HUES6 (cell line): ENCODE measurements around the gene OR4A47.
"Not testable (repeated sequence)": the region's sequence is repeated elsewhere in the genome, so short reads cannot be mapped to it uniquely, and the experiment has no call there.

ENCODE experiments used
- H3K27ac ChIP-seq: 2 replicates; pipeline ENCODE4 v1.7.0; 2013; ENCODE audit warnings: low read depth, mild to moderate bottlenecking, low read length, inconsistent platforms
- H3K27me3 ChIP-seq: 2 replicates; pipeline ENCODE4 v1.6.1; 2013; ENCODE audit warnings: low read length; ENCODE audit not compliant: control insufficient read depth, insufficient read depth
- H3K36me3 ChIP-seq: 2 replicates; pipeline ENCODE4 v1.6.1; 2013; ENCODE audit warnings: low read length; ENCODE audit not compliant: control insufficient read depth, insufficient read depth
- H3K4me1 ChIP-seq: 2 replicates; pipeline ENCODE4 v1.6.1; 2013; ENCODE audit warnings: low read length; ENCODE audit not compliant: control insufficient read depth, insufficient read depth
- H3K4me3 ChIP-seq: 2 replicates; pipeline ENCODE4 v1.5.1; 2013; ENCODE audit warnings: low read depth, low read length
- H3K9ac ChIP-seq: one replicate; pipeline ENCODE4 v1.6.1; 2013; ENCODE audit warnings: mild to moderate bottlenecking, low read length
- H3K9me3 ChIP-seq: 2 replicates; pipeline ENCODE4 v1.6.1; 2013; ENCODE audit warnings: low read depth, low read length; ENCODE audit not compliant: control insufficient read depth, insufficient read depth

Gene OR4A47

GRCh38 chr11:48488493-48488892, at the start of gene OR4A47:
Gene OR4A47 (plus strand): TSS chr11:48488793. CDS start chr11:48488793, 0 bp downstream.
- not testable (repeated sequence) for H3K36me3 ChIP-seq, H3K27ac ChIP-seq, H3K9ac ChIP-seq, H3K4me3 ChIP-seq, H3K27me3 ChIP-seq, H3K4me1 ChIP-seq
- H3K9me3 ChIP-seq, result peaks cover 19% of the 10 kb centered on the region; the same call in 1 of the 2 replicates

- not testable (repeated sequence) for H3K36me3 ChIP-seq, H3K4me3 ChIP-seq, H3K4me1 ChIP-seq, H3K27ac ChIP-seq, H3K27me3 ChIP-seq, H3K9ac ChIP-seq
- peaks cover 34% of the 10 kb centered on the region; the same call in 1 of the 2 replicates for H3K9me3 ChIP-seq
Measured at GRCh38 chr11:48455909-48456308, 32.7 kb upstream of the OR4A47 start.

GRCh38 chr11:48473966-48474365, 14.6 kb upstream of the OR4A47 start:
- H3K27ac ChIP-seq, H3K4me3 ChIP-seq, H3K36me3 ChIP-seq, H3K4me1 ChIP-seq, H3K27me3 ChIP-seq, H3K9ac ChIP-seq: not testable (repeated sequence)
- H3K9me3 ChIP-seq, result peaks cover 18% of the 10 kb centered on the region; the same call in 1 of the 2 replicates

GRCh38 chr11:48474703-48475102, 13.9 kb upstream of the OR4A47 start:
- H3K9me3 ChIP-seq, result peaks cover 18% of the 10 kb centered on the region; the same call in 1 of the 2 replicates
- H3K27me3 ChIP-seq, H3K27ac ChIP-seq, H3K4me3 ChIP-seq, H3K36me3 ChIP-seq, H3K4me1 ChIP-seq, H3K9ac ChIP-seq: not testable (repeated sequence)

GRCh38 chr11:48506169-48506568, 17.6 kb downstream of the OR4A47 start:
- not testable (repeated sequence) for H3K27me3 ChIP-seq, H3K36me3 ChIP-seq, H3K4me1 ChIP-seq, H3K27ac ChIP-seq, H3K9ac ChIP-seq, H3K4me3 ChIP-seq, H3K9me3 ChIP-seq

- H3K27ac ChIP-seq, result no peak overlapping the region
- H3K4me1 ChIP-seq, result no peaks in the 10 kb centered on the region
- H3K27me3 ChIP-seq, result no peaks in the 10 kb centered on the region; the same call in 1 of the 2 replicates
- H3K4me3 ChIP-seq, result no peak overlapping the region
- H3K9ac ChIP-seq, result no peak overlapping the region
- H3K36me3 ChIP-seq, result no peaks in the 10 kb centered on the region
- H3K9me3 ChIP-seq, result peaks cover 34% of the 10 kb centered on the region; the same call in 1 of the 2 replicates
Measured at GRCh38 chr11:48538991-48539390, 50.4 kb downstream of the OR4A47 start.
